RWPE1 (cell line): ENCODE data around the gene OGN.

Experiments
- CTCF ChIA-PET: fragments of 350-600 bp; sonication (Branson Sonifier 250); formaldehyde crosslinking; extraction: SDS; loops from one replicate; lab custom pipeline; 2021; lab: Yijun Ruan, JAX
- POLR2A ChIA-PET: fragments of 400-600 bp; formaldehyde crosslinking; extraction: SDS; loops from one replicate; lab custom pipeline; 2020; ENCODE audit warnings: antibody characterized with exemption; ENCODE audit not compliant: low non-redundant PET; lab: Yijun Ruan, JAX
- DNase-seq: peaks from one replicate; pipeline ENCODE4 v3.0.0; 2012; ENCODE audit warnings: low spot score
- H3K27ac ChIP-seq: fragments of 450-650 bp; 2 replicates; pipeline ENCODE4 v1.5.1; 2017
- TF ChIP-seq, protein P1 (sequence below): fragments of 450-650 bp; conservative IDR thresholded peaks from 2 replicates; pipeline ENCODE4 v1.5.1; 2017; ENCODE audit warnings: low read depth, mild to moderate bottlenecking

Gene OGN

GRCh38 chr9:92380603-92381002 lies 23.8 kb downstream of the OGN start:
- no peak overlapping the region for H3K27ac ChIP-seq
- TF ChIP-seq, protein P1, sequence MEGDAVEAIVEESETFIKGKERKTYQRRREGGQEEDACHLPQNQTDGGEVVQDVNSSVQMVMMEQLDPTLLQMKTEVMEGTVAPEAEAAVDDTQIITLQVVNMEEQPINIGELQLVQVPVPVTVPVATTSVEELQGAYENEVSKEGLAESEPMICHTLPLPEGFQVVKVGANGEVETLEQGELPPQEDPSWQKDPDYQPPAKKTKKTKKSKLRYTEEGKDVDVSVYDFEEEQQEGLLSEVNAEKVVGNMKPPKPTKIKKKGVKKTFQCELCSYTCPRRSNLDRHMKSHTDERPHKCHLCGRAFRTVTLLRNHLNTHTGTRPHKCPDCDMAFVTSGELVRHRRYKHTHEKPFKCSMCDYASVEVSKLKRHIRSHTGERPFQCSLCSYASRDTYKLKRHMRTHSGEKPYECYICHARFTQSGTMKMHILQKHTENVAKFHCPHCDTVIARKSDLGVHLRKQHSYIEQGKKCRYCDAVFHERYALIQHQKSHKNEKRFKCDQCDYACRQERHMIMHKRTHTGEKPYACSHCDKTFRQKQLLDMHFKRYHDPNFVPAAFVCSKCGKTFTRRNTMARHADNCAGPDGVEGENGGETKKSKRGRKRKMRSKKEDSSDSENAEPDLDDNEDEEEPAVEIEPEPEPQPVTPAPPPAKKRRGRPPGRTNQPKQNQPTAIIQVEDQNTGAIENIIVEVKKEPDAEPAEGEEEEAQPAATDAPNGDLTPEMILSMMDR = no peak
- CTCF ChIA-PET = no interaction called here
- DNase-seq = no peak
- POLR2A ChIA-PET = no interaction called here

GRCh38 chr9:92378865-92379560 lies 25.4 kb downstream of the OGN start:
- ChIA-PET CTCF (interaction anchor here (0.6 kb wide), 1 partner anchor 372 kb away, joined by 5 read pairs; no protein-coding TSS in a partner anchor), POLR2A (no interaction called here)
- H3K27ac ChIP-seq = no peak overlapping the region
- no peak for DNase-seq
- TF ChIP-seq, protein P1 = no peak

DNA sequence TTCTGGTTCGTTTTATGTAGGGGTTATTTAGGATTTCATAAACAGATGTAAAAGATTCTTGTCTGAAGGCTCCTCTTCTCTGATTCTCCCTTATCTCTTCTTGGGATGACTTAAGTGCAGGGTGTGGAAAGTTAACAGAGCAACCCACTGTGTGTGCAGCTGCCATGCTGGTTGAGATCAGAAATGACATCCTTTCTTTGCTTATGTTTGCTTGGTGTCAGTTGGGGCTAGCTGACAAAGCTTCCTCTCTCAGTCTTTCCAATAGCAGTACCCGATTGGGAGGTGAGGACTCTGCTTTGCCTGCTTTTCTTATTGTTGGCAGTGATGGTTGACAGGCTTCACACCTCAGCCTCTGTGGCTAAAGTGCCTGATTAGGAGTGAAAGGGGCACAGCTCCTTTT lies 26.5 kb downstream of the OGN start:
- CTCF ChIA-PET = interaction anchor here (1.1 kb wide), 1 partner anchor 10 kb away, joined by 7 read pairs; no protein-coding TSS in a partner anchor
- TF ChIP-seq, protein P1 = no peak
- DNase-seq = no peak
- no peak overlapping the region for H3K27ac ChIP-seq
- POLR2A ChIA-PET = no interaction called here

GRCh38 chr9:92373167-92373566 lies 31.2 kb downstream of the OGN start:
- TF ChIP-seq, protein P1 = no peak
- no peak overlapping the region for H3K27ac ChIP-seq
- ChIA-PET POLR2A (no interaction called here), CTCF (no interaction called here)
- DNase-seq = no peak

- ChIA-PET CTCF (interaction anchor here (1.3 kb wide), 1 partner anchor 18 kb away, joined by 4 read pairs; no protein-coding TSS in a partner anchor), POLR2A (no interaction called here)
- H3K27ac ChIP-seq = no peak overlapping the region
- TF ChIP-seq, protein P1 = no peak
- DNase-seq = no peak
Measured at GRCh38 chr9:92369075-92369474, 35.3 kb downstream of the OGN start.

DNA sequence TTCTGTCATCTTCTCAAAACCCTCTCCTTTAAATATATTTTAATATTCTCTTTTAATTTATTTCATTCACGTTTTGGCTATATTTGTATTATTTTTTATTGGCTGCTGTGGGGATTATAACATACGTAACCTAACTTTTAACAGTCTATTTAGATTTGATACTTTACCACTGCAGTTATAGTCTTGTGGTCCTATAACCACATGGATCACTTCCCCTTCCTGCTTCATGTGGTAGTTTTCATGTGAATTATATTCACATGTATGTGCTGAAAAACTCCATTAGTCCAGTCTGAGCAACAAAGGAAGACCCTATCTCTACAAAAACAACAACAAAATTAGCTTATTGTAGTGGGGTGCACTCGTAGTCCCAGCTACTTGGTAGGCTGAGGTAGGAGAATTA lies 44.3 kb downstream of the OGN start:
- DNase-seq = no peak
- no peak overlapping the region for H3K27ac ChIP-seq
- CTCF ChIA-PET = no interaction called here
- POLR2A ChIA-PET = no interaction called here
- TF ChIP-seq, protein P1 = no peak
